ENCODE measurements around the gene NALCN. TPM values are rescaled to one million over a fixed set of nuclear protein-coding genes. Genes with fewer than 3 reads are reported as not detected.

The NALCN gene
- total and polyA plus RNA-seq, 2 of the 8 experiments (the other 6 are each of a cell fraction or from before 2014, with no cell fraction given) = 0.26 to 0.54 TPM

DNA sequence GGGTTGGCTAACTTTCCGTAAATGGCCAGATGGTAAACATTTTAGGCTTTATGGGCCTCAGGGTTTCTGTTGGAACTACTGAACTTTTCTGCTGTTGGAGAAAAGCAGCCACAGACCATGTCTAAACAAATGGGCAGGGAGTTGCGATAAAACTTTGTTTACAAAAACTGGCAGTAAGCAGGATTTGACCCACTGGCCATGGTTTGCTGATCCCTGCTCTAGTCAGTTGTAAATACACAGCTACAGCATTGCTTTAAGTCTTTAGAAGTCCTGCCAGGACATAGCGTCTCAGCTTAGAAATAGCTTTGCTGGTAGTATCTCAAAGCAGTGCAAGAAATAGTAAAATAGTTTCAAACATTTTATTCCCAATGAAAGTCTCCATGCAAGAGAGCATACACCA lies 88.4 kb downstream of the NALCN start (continued):
- TF ChIP-seq, protein P1, sequence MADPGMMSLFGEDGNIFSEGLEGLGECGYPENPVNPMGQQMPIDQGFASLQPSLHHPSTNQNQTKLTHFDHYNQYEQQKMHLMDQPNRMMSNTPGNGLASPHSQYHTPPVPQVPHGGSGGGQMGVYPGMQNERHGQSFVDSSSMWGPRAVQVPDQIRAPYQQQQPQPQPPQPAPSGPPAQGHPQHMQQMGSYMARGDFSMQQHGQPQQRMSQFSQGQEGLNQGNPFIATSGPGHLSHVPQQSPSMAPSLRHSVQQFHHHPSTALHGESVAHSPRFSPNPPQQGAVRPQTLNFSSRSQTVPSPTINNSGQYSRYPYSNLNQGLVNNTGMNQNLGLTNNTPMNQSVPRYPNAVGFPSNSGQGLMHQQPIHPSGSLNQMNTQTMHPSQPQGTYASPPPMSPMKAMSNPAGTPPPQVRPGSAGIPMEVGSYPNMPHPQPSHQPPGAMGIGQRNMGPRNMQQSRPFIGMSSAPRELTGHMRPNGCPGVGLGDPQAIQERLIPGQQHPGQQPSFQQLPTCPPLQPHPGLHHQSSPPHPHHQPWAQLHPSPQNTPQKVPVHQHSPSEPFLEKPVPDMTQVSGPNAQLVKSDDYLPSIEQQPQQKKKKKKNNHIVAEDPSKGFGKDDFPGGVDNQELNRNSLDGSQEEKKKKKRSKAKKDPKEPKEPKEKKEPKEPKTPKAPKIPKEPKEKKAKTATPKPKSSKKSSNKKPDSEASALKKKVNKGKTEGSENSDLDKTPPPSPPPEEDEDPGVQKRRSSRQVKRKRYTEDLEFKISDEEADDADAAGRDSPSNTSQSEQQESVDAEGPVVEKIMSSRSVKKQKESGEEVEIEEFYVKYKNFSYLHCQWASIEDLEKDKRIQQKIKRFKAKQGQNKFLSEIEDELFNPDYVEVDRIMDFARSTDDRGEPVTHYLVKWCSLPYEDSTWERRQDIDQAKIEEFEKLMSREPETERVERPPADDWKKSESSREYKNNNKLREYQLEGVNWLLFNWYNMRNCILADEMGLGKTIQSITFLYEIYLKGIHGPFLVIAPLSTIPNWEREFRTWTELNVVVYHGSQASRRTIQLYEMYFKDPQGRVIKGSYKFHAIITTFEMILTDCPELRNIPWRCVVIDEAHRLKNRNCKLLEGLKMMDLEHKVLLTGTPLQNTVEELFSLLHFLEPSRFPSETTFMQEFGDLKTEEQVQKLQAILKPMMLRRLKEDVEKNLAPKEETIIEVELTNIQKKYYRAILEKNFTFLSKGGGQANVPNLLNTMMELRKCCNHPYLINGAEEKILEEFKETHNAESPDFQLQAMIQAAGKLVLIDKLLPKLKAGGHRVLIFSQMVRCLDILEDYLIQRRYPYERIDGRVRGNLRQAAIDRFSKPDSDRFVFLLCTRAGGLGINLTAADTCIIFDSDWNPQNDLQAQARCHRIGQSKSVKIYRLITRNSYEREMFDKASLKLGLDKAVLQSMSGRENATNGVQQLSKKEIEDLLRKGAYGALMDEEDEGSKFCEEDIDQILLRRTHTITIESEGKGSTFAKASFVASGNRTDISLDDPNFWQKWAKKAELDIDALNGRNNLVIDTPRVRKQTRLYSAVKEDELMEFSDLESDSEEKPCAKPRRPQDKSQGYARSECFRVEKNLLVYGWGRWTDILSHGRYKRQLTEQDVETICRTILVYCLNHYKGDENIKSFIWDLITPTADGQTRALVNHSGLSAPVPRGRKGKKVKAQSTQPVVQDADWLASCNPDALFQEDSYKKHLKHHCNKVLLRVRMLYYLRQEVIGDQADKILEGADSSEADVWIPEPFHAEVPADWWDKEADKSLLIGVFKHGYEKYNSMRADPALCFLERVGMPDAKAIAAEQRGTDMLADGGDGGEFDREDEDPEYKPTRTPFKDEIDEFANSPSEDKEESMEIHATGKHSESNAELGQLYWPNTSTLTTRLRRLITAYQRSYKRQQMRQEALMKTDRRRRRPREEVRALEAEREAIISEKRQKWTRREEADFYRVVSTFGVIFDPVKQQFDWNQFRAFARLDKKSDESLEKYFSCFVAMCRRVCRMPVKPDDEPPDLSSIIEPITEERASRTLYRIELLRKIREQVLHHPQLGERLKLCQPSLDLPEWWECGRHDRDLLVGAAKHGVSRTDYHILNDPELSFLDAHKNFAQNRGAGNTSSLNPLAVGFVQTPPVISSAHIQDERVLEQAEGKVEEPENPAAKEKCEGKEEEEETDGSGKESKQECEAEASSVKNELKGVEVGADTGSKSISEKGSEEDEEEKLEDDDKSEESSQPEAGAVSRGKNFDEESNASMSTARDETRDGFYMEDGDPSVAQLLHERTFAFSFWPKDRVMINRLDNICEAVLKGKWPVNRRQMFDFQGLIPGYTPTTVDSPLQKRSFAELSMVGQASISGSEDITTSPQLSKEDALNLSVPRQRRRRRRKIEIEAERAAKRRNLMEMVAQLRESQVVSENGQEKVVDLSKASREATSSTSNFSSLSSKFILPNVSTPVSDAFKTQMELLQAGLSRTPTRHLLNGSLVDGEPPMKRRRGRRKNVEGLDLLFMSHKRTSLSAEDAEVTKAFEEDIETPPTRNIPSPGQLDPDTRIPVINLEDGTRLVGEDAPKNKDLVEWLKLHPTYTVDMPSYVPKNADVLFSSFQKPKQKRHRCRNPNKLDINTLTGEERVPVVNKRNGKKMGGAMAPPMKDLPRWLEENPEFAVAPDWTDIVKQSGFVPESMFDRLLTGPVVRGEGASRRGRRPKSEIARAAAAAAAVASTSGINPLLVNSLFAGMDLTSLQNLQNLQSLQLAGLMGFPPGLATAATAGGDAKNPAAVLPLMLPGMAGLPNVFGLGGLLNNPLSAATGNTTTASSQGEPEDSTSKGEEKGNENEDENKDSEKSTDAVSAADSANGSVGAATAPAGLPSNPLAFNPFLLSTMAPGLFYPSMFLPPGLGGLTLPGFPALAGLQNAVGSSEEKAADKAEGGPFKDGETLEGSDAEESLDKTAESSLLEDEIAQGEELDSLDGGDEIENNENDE (IDR thresholded peaks at IDR 0.05; ENCODE audit: insufficient replicate concordance, low read length) = no peak
- no peak for TF ChIP-seq CBX5 (IDR thresholded peaks at IDR 0.05; ENCODE audit: low read depth, low read length)
- TF ChIP-seq SIRT6 (IDR thresholded peaks at IDR 0.05; ENCODE audit: low read length) = no peak
- TF ChIP-seq RFX5 (IDR thresholded peaks at IDR 0.05; ENCODE audit: borderline replicate concordance, low read depth, low read length) = no peak
- TF ChIP-seq MAFK (IDR thresholded peaks at IDR 0.05; ENCODE audit: low read depth, low read length) = no peak
- no peak for TF ChIP-seq CEBPB (IDR thresholded peaks at IDR 0.05; ENCODE audit: low read depth, low read length)
- TF ChIP-seq SP2 (IDR thresholded peaks at IDR 0.05; ENCODE audit: low read length) = no peak
- no peak for TF ChIP-seq EGR1 (IDR thresholded peaks at IDR 0.05; ENCODE audit: borderline replicate concordance, low read depth, low read length)
- no peak for TF ChIP-seq SP1 (IDR thresholded peaks at IDR 0.05; ENCODE audit: low read depth, low read length)

All from H1 (cell line).